Bronchial epithelial cell (primary cell): Measurements from ENCODE around the gene TASOR. TPM values are rescaled to one million over a fixed set of nuclear protein-coding genes. Genes with fewer than 3 reads are reported as not detected.
A peak's percentile ranks its signal among the peaks of the same experiment; 100 is the strongest.

Source experiments
- DNase-seq: peaks from one replicate; pipeline ENCODE4 v3.0.0-alpha.2; 2010; ENCODE audit warnings: low read depth
- FAIRE-seq: peaks from 2 replicates; lab custom pipeline; 2011; peaks lifted over from hg19 to GRCh38; lab: Jason Lieb, UNC
- H3K27me3 ChIP-seq: 2 replicates; pipeline ENCODE4 v1.5.1; 2011; ENCODE audit warnings: low read length; ENCODE audit not compliant: control insufficient read depth, insufficient read depth
- H3K36me3 ChIP-seq: 2 replicates; pipeline ENCODE4 v1.5.1; 2011; ENCODE audit warnings: low read length; ENCODE audit not compliant: control insufficient read depth, insufficient read depth
- H3K4me3 ChIP-seq: 2 replicates; pipeline ENCODE4 v1.5.1; 2011; ENCODE audit warnings: mild to moderate bottlenecking, low read depth, low read length, control low read depth
- CTCF ChIP-seq: IDR thresholded peaks from 2 replicates; pipeline ENCODE4 v1.5.1; 2011; ENCODE audit warnings: mild to moderate bottlenecking, moderate library complexity, low read length, control low read depth, inconsistent platforms; ENCODE audit not compliant: insufficient read depth, severe bottlenecking
- total RNA-seq: library from RNA; depleted of rRNA; stranded (reverse); fragments of >200 nt; gene quantifications from 2 replicates; pipeline ENCODE4 v1.2.1, GENCODE V29; 2014

TASOR gene
- total RNA-seq, 1 donor from 2014 or later = 45.0 TPM

DNA sequence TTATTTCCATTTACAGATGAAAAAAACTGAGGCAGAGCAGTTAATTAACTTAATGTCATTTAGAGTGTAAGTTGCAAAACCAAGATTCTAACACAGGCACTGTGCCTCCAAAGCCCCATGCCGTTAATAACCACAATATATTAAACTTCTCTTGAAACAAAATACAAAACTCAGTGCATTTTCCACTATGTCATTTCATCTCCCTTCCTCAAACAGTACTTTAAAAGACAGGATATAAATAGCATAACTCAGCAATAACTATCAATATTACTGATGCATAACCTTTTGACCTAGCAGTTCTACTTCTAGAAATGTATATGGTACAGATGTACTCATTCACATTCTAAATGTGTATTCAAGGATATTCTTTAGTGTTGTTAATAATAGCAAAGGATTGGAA is 5.1 kb upstream of the TASOR start:
- Histone ChIP-seq H3K27me3 (no peaks in the 10 kb centered on the region), H3K4me3 (no peak overlapping the region), H3K36me3 (no peaks in the 10 kb centered on the region)
- TF ChIP-seq CTCF = no peak
- DNase-seq (no peak), FAIRE-seq (no peak)

- TF ChIP-seq CTCF = no peak
- DNase-seq (no peak), FAIRE-seq (no peak)
- H3K4me3 ChIP-seq = no peak overlapping the region
- H3K36me3 ChIP-seq = no peaks in the 10 kb centered on the region
- no peaks in the 10 kb centered on the region for H3K27me3 ChIP-seq
These were observed 964 bp upstream of the TASOR start for GRCh38 chr3:56684029-56684428.

GRCh38 chr3:56682462-56683121 is 473 bp downstream of the TASOR start:
- no peak for TF ChIP-seq CTCF
- H3K4me3 ChIP-seq = peak overlapping the region; percentile 93
- FAIRE-seq (no peak), DNase-seq (peak; percentile 48)
- no peaks in the 10 kb centered on the region for H3K27me3 ChIP-seq
- no peaks in the 10 kb centered on the region for H3K36me3 ChIP-seq

DNA sequence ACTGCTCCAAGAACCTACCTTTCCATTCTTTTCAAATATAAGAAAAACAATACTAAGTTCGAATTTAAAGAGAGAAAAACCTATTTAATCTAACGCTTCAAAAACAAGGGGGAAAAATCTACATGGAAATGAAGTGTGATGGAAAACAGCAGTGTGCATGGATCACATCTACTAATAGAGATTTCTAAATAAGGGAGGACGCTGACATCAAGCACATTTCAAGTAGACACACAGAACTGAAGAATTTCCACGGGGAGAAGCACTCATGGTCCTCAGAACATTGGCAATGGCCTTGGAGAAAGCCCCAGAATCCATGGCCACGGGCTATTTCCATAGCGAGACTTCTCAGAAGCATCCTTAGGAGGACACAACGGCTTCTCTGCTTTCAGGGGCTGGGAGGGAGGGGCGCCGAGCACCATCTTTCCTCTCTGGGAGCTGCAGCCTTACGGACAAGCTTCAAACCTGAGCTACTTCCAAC is 1.0 kb downstream of the TASOR start:
- no peak for FAIRE-seq
- Histone ChIP-seq H3K4me3 (peak overlapping the region; percentile 93), H3K27me3 (no peaks in the 10 kb centered on the region), H3K36me3 (no peaks in the 10 kb centered on the region)
- DNase-seq = no peak
- no peak for TF ChIP-seq CTCF

- FAIRE-seq (no peak), DNase-seq (no peak)
- no peak for TF ChIP-seq CTCF
- no peaks in the 10 kb centered on the region for H3K27me3 ChIP-seq
- no peaks in the 10 kb centered on the region for H3K36me3 ChIP-seq
- H3K4me3 ChIP-seq = no peak overlapping the region
These were observed 2.9 kb downstream of the TASOR start for GRCh38 chr3:56680054-56680580.
